HEK293 (cell line): ENCODE results near the gene LGI1.

ENCODE experiments used
- HOXA7 ChIP-seq: sonication (generic); formaldehyde crosslinking; IDR thresholded peaks from 2 replicates; pipeline ENCODE4 v1.8.1; 2022; ENCODE audit warnings: missing genetic modification reagents, borderline replicate concordance
- IKZF3 ChIP-seq: fragments of 450-650 bp; IDR thresholded peaks from 2 replicates; pipeline ENCODE4 v1.5.0; 2018; ENCODE audit warnings: missing biosample characterization, mild to moderate bottlenecking, missing genetic modification characterization, moderate library complexity
- KLF7 ChIP-seq: fragments of 450-650 bp; formaldehyde crosslinking; IDR thresholded peaks from 2 replicates; pipeline ENCODE4 v1.5.1; 2016; ENCODE audit warnings: missing biosample characterization, missing genetic modification characterization, borderline replicate concordance
- YY1 ChIP-seq: fragments of 450-650 bp; formaldehyde crosslinking; IDR thresholded peaks from 2 replicates; pipeline ENCODE4 v1.5.1; 2018; ENCODE audit warnings: missing biosample characterization, missing genetic modification characterization
- ZIC2 ChIP-seq: fragments of 450-650 bp; formaldehyde crosslinking; IDR thresholded peaks from 2 replicates; pipeline ENCODE4 v1.5.1; 2016; ENCODE audit warnings: missing biosample characterization, missing genetic modification characterization
- ZNF10 ChIP-seq: fragments of 450-650 bp; formaldehyde crosslinking; IDR thresholded peaks from 2 replicates; pipeline ENCODE4 v1.5.1; 2017; ENCODE audit warnings: missing biosample characterization, missing genetic modification characterization
- ZNF155 ChIP-seq: fragments of 450-650 bp; formaldehyde crosslinking; IDR thresholded peaks from 2 replicates; pipeline ENCODE4 v1.5.1; 2016; ENCODE audit warnings: missing biosample characterization, missing genetic modification characterization
- ZNF335 ChIP-seq: fragments of 450-650 bp; formaldehyde crosslinking; conservative IDR thresholded peaks from 2 replicates; pipeline ENCODE4 v1.5.1; 2016; ENCODE audit warnings: missing biosample characterization, missing genetic modification characterization
- ZNF501 ChIP-seq: fragments of 450-650 bp; formaldehyde crosslinking; IDR thresholded peaks from 2 replicates; pipeline ENCODE4 v1.5.1; 2016; ENCODE audit warnings: missing biosample characterization, missing genetic modification characterization
- ZNF558 ChIP-seq: fragments of 450-650 bp; formaldehyde crosslinking; IDR thresholded peaks from 2 replicates; pipeline ENCODE4 v1.5.1; 2016; ENCODE audit warnings: missing biosample characterization, missing genetic modification characterization
- TF ChIP-seq, protein P1 (sequence below): fragments of 450-650 bp; formaldehyde crosslinking; IDR thresholded peaks from 2 replicates; pipeline ENCODE4 v1.5.1; 2016; ENCODE audit warnings: missing biosample characterization, missing genetic modification characterization
- TF ChIP-seq, protein P2 (sequence below): fragments of 450-650 bp; formaldehyde crosslinking; IDR thresholded peaks from 2 replicates; pipeline ENCODE4 v1.5.1; 2017; ENCODE audit warnings: missing biosample characterization, missing genetic modification characterization
- TF ChIP-seq, protein P3 (sequence below): fragments of 450-650 bp; formaldehyde crosslinking; IDR thresholded peaks from 2 replicates; pipeline ENCODE4 v1.5.1; 2017; ENCODE audit warnings: missing biosample characterization, missing genetic modification characterization

DNA sequence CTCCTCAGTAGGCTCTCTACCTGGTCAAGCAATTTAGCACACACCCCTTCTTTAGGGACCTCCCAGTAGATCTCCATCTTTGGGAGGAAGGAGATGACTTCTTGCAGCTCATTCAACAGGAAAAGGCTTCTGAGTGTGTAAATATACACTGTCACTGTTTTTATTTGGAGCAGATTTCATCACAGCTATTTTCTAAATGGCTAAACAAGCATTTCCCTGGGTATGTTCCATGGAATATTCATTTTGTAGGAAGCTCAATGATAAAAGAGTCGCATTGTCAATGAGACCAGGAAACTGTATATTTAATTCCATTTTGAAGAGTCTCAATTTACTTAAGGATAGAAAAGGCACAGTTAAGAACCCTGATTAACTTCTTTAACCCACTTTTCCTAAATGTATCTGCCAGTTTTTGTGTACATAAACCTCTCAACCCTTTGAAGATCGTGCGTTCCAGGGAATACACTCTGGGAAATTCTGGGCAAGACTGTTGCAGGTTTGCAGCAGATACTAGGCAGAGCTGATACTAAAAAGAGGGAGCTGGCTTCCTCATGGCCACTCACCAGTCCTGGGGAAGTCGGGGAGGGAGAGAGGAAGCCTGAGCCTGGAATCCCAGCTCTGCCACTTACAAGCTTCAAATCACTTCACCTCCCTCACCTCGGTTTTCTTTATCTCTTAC is 10.1 kb downstream of the LGI1 start:
- TF ChIP-seq, protein P1, sequence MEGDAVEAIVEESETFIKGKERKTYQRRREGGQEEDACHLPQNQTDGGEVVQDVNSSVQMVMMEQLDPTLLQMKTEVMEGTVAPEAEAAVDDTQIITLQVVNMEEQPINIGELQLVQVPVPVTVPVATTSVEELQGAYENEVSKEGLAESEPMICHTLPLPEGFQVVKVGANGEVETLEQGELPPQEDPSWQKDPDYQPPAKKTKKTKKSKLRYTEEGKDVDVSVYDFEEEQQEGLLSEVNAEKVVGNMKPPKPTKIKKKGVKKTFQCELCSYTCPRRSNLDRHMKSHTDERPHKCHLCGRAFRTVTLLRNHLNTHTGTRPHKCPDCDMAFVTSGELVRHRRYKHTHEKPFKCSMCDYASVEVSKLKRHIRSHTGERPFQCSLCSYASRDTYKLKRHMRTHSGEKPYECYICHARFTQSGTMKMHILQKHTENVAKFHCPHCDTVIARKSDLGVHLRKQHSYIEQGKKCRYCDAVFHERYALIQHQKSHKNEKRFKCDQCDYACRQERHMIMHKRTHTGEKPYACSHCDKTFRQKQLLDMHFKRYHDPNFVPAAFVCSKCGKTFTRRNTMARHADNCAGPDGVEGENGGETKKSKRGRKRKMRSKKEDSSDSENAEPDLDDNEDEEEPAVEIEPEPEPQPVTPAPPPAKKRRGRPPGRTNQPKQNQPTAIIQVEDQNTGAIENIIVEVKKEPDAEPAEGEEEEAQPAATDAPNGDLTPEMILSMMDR (tag by site-specific recombination) = no peak
- TF ChIP-seq ZNF155 (no peak), YY1 (tag by site-specific recombination) (no peak), ZIC2 (tag by site-specific recombination) (no peak), KLF7 (tag by site-specific recombination) (no peak), ZNF335 (tag by site-specific recombination) (no peak), ZNF501 (tag by site-specific recombination) (no peak), ZNF10 (tag by site-specific recombination) (no peak), ZNF558 (tag by site-specific recombination) (no peak), HOXA7 (CRISPR knock-in tag) (no peak), IKZF3 (tag by site-specific recombination) (no peak)
- TF ChIP-seq, protein P2, sequence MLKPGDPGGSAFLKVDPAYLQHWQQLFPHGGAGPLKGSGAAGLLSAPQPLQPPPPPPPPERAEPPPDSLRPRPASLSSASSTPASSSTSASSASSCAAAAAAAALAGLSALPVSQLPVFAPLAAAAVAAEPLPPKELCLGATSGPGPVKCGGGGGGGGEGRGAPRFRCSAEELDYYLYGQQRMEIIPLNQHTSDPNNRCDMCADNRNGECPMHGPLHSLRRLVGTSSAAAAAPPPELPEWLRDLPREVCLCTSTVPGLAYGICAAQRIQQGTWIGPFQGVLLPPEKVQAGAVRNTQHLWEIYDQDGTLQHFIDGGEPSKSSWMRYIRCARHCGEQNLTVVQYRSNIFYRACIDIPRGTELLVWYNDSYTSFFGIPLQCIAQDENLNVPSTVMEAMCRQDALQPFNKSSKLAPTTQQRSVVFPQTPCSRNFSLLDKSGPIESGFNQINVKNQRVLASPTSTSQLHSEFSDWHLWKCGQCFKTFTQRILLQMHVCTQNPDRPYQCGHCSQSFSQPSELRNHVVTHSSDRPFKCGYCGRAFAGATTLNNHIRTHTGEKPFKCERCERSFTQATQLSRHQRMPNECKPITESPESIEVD (tag by site-specific recombination) = no peak
- TF ChIP-seq, protein P3, sequence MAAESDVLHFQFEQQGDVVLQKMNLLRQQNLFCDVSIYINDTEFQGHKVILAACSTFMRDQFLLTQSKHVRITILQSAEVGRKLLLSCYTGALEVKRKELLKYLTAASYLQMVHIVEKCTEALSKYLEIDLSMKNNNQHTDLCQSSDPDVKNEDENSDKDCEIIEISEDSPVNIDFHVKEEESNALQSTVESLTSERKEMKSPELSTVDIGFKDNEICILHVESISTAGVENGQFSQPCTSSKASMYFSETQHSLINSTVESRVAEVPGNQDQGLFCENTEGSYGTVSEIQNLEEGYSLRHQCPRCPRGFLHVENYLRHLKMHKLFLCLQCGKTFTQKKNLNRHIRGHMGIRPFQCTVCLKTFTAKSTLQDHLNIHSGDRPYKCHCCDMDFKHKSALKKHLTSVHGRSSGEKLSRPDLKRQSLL = no peak
